HG02642 (cell line): ENCODE data around the gene AGBL4.

Experiments
- ATAC-seq: cut with Tn5 transposase; IDR thresholded peaks from one replicate; pipeline ENCODE4 v1.9.1; 2021; ENCODE audit warnings: mild to moderate bottlenecking; ENCODE audit not compliant: unreplicated experiment, poor library complexity

AGBL4 gene

DNA sequence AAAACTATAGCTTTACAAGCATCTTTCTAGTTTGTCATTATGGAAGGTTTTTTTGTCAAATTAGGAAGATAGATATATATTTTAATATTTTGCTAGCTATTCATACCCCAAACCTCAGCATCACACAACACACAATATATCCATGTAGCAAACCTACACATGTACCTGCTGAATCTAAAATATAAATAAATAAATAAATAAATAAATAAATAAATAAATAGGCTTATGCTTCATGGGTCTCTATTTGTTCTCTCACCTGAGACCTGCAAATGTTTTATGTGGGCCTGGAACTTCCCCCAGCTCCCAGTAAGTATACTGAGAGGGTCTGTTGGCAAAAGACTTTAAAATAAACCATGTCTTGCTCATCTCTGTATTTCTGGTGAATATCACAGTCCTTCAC, 1099.7 kb downstream of the AGBL4 start:
- ATAC-seq = no peak

DNA sequence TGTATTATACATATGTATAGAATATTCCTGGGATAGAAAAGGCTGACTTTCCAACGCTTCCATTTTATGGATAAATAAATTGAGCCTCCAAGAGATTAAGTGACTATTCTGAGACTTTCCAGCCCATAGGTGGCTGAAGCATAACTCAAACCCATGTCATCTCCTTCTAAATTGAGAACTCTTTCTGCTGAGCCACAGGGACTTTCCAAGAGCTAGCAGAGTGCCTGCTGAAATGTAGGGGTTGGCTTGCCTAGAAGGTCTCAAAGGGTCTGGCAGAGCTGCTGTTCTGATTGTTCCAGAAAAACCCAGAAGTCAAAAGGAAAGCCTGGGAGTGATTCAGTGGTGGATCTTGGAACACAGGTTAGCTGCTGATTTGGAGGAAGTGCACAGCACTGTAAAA, 1100.6 kb downstream of the AGBL4 start:
- no peak for ATAC-seq

DNA sequence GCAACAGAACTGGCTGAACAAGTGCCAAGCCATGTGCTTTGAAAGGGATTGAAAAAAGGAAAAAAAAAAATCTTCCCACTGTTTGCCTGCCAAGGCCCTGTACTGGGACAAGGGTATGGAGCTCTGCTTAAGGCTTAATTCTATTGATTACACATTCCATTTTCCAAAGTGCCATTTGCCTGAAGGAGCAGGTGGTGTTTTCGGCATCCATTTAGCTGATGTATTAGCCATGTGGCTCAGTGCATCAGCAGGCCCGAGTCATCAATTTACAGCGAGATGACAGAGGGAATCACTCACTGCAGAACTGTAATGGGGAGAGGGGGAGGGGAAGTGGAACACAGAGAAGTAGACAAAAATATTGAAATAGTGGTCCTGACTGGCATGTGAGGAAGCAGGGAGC, 1102.9 kb downstream of the AGBL4 start:
- ATAC-seq = no peak

- no peak for ATAC-seq
Measured at GRCh38 chr1:48917901-48918603, 1105.7 kb downstream of the AGBL4 start.

DNA sequence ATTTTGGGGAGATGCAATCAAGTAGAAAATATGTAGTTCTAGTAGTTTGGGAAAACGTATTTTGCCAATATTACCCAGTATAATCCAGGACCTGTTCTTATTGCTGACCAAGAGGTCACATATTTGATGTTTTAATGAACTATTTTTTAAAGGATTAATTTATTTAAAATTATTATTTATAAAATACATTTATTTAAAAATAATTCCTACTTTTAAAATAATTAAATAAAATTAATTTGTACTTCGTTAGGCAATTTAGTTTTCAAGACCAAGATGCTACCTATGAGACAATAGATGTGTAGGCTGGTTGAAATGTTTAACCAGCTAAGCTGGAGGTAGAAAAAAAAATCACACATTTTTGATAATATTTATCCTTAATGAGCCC, 1106.7 kb downstream of the AGBL4 start:
- ATAC-seq = no peak

DNA sequence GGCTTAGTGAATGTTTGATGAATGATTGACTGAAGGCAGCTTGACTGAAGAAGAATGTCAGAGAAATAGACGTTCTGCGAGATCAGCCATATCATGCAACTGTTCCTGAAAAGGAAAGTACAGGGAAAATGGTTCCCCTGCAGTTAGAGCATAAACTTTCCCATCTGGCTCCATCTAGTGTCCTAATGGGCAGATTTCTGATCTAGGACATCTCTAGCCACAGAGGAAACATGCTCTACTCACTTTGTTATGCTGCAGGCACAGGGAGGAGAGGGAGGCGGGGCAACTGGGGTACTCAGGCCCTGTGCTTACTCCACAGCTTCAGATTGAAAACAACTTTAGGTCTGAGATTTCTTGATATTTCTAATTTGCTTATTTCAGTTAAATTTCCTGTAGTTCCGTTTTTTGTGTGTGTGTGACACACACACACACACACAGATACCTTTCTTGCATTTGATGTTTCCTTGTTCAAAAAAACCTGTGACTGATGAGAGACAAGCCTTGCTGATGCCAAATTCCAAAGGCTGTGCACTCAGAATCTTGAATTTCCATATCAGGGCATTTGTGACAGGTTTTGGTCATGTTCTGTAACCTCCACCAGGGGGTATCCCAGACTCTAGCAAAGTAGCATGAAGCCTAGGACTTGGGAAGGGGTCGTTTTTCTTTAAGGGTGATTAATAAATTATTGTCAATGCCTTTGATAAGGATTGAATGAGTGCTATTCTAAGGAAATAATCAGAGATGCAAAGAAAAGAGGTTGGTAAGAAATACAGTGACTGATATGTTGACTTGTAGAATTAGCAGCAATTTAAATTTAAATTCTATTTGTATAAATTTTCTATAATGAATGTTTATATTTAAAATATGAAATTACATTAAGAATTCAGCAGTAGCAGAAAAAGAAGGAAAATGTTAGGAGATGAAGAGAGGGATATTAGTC, 1107.4 kb downstream of the AGBL4 start:
- no peak for ATAC-seq

DNA sequence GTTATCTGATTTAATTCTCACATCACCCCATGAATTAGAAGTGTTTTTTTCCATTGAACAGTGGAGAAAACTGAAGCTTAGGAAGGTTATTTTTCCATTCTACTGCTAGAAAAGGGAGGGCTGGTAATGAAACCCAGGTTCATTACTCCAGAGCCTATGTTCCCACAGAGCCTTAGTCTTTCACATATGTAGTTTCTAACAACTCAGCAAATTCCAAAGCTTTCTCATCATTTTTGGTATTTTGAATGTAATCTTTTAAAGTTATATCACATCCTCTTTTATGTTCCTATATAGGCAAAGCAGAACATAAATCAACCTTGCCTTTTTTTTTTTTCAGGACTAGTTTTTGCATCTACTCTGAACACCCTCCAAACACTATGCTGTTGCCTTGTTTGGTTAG, 1115.1 kb downstream of the AGBL4 start:
- ATAC-seq = no peak

DNA sequence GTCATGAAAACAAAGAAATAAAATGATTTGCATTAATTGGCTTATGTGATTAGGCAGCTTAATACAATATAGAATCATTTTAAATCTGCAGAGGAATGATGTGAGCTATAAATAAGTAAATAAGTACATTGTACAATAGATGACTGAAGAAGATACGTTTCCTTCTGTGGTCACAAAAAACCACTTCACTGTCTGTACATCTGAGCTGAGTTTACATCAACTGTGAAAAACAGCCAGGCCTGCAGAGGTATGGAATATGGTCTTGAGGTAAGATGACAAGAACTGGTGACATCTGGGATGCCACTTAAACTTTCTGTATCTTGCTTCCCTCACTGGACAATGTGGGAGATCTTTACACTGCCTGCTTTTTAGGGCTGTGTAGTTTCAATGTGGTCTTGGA, 1117.0 kb downstream of the AGBL4 start:
- no peak for ATAC-seq

DNA sequence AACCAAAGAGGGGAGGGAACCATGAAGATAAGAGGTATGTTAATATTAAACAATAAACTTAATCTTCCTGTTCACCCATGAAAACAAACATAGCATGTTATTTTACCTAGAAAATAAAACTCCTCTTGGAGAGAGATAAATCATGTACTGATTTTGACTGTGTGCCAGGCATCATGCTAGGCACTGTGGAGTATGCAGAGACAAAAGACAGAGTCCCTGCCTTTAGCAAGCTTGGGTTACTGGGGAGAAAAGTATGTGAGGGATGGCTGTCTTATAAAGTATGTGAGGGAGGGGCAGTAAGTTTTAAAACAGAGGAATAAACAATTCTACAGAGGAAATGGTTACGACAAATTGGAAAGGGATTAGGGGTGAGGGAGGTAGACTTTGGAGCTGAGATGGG, 1117.6 kb downstream of the AGBL4 start:
- ATAC-seq = no peak

DNA sequence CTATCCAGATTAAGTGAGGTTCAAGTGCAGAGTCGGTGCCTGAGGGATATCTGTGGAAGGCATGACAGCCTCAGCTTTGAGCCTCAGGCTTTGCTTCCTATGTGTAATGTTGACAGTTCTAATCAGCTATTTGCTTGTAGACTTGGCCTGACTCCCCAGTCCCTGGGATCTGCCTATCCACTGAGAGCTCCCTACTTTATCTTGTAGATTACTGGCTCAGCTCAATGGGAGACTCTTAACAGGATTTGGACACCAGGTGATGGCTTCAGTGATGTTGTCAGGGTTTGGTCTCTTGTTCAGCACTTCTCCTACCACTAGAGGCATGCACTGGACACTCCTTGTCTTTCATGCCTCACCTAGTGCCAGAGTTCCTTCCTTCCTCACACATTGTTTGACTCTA, 1120.5 kb downstream of the AGBL4 start:
- no peak for ATAC-seq

GRCh38 chr1:48898894-48899293, 1124.9 kb downstream of the AGBL4 start:
- no peak for ATAC-seq

- ATAC-seq = no peak
Measured at GRCh38 chr1:48889615-48890014, 1134.1 kb downstream of the AGBL4 start.

GRCh38 chr1:48889082-48889481, 1134.7 kb downstream of the AGBL4 start:
- no peak for ATAC-seq

- ATAC-seq = no peak
Measured at GRCh38 chr1:48887796-48888195, 1136.0 kb downstream of the AGBL4 start.

GRCh38 chr1:48882020-48882419, 1141.7 kb downstream of the AGBL4 start:
- ATAC-seq = no peak

- ATAC-seq = no peak
Measured at GRCh38 chr1:48878191-48878940, 1145.4 kb downstream of the AGBL4 start.

DNA sequence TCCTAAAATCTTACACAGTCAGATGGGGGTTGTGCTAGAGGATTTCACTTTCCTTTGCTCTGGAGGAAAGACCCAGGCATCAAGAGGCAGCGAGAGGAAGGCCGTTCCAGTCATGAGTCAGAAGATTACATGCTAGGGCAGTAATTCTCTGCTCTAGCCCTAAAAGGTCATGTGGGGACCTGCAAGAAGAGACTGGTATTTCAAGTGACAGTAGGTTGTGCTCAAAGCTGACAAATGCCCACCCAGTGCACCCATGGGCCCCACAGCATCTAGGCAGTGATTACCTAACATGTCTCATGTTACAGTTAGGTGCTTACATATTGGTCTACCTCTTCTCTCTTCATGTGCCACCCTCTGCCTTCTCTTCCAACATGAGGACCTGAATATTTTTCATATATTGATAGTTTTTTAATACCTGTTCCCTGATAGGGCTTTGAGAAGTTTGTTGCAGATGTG, 1147.4 kb downstream of the AGBL4 start:
- ATAC-seq = no peak

- ATAC-seq = no peak
Measured at GRCh38 chr1:48875552-48876329, 1148.0 kb downstream of the AGBL4 start.

DNA sequence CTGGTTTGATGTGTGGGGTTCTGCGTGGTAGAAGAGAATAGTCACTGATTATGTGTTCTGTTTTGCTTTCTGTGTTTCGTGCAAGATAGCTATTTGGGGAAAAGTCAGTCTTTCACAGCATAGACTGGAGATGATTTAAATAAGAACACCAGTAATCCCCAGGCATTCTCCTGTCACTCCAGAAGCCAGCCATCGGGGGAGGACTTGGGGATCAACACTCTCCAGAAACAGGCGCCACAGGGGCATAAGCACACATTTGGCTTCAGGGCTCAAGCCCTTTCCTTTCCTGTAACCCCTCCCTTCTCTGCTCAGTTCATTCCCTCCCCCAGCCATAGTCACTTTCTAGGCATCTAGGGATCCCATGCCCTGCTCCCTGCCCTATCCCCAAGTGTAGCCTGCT, 1149.8 kb downstream of the AGBL4 start:
- no peak for ATAC-seq

DNA sequence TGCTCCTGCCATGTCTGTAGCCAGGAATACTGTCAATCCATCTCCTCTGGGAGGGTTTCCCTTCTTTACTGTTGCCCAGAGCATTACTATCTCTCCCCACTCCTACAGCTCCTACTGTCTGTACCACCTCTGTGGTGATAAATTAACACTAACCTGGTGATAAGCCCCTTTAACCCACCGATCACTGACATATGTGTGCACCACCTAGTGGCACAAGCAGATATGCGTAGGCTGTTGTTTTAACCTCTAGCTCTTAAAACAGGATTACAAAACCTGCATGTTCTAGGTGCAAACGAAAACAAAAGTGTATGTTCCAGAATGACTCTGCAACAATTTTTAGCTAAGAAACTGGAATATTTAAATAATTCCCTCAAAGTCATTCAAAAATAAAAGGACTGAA, 1153.2 kb downstream of the AGBL4 start:
- no peak for ATAC-seq
